GM06990 (cell line): Measurements from ENCODE around the gene MRGPRF.
A peak's percentile ranks its signal among the peaks of the same experiment; 100 is the strongest.

Source experiments
- DNase-seq: peaks from one replicate; pipeline ENCODE4 v3.0.0-alpha.2; 2011; ENCODE audit not compliant: insufficient read length; ENCODE audit errors: extremely low read depth
- H3K27me3 ChIP-seq: replicated peaks from 2 replicates; pipeline ENCODE4 v1.6.0; 2011; ENCODE audit warnings: low read length; ENCODE audit not compliant: control insufficient read depth, insufficient read depth
- H3K36me3 ChIP-seq: 2 replicates; pipeline ENCODE4 v1.5.1; 2011; ENCODE audit warnings: low read length; ENCODE audit not compliant: control insufficient read depth, insufficient read depth
- H3K4me3 ChIP-seq: replicated peaks from 2 replicates; pipeline ENCODE4 v1.5.1; 2011; ENCODE audit warnings: low read depth, mild to moderate bottlenecking, control low read depth, low read length
- CTCF ChIP-seq: IDR thresholded peaks from 2 replicates; pipeline ENCODE4 v1.5.1; 2011; ENCODE audit warnings: low read length, control low read depth, mild to moderate bottlenecking, inconsistent platforms; ENCODE audit not compliant: insufficient read depth, poor library complexity, severe bottlenecking

Gene MRGPRF

GRCh38 chr11:69059429-69059828, 46.4 kb upstream of the MRGPRF start:
- H3K4me3 ChIP-seq, result no peak overlapping the region
- no peak for TF ChIP-seq CTCF
- H3K27me3 ChIP-seq, result no peaks in the 10 kb centered on the region
- peaks cover 4% of the 10 kb centered on the region for H3K36me3 ChIP-seq
- DNase-seq, result no peak

- no peak for DNase-seq
- H3K36me3 ChIP-seq, result peaks cover 2% of the 10 kb centered on the region
- no peak for TF ChIP-seq CTCF
These were observed 45.6 kb upstream of the MRGPRF start for GRCh38 chr11:69058511-69059270.

GRCh38 chr11:69057801-69058200, 44.8 kb upstream of the MRGPRF start:
- no peak for DNase-seq
- no peak for TF ChIP-seq CTCF
- H3K4me3 ChIP-seq, result no peak overlapping the region
- H3K36me3 ChIP-seq, result peaks cover 2% of the 10 kb centered on the region
- no peaks in the 10 kb centered on the region for H3K27me3 ChIP-seq

More at GRCh38 chr11:69058511-69059270, 45.6 kb upstream of the MRGPRF start:
- Histone ChIP-seq H3K27me3 (no peaks in the 10 kb centered on the region), H3K4me3 (no peak overlapping the region)

GRCh38 chr11:69057236-69057635, 44.2 kb upstream of the MRGPRF start:
- DNase-seq, result no peak
- TF ChIP-seq CTCF, result no peak
- no peak overlapping the region for H3K4me3 ChIP-seq
- H3K27me3 ChIP-seq, result no peaks in the 10 kb centered on the region
- H3K36me3 ChIP-seq, result peaks cover 2% of the 10 kb centered on the region

- DNase-seq, result peak; percentile 91
- H3K4me3 ChIP-seq, result peak overlapping the region; percentile 10; the same call in 1 of the 2 replicates
- no peak for TF ChIP-seq CTCF
- H3K36me3 ChIP-seq, result peaks cover 2% of the 10 kb centered on the region; the same call in 1 of the 2 replicates
- no peaks in the 10 kb centered on the region for H3K27me3 ChIP-seq
These were observed 42.8 kb upstream of the MRGPRF start for GRCh38 chr11:69055598-69056516.
